Body of pancreas (tissue), 4 donors: ENCODE measurements around the gene DEFB127.

Experiments
- POLR2A ChIP-seq, 3 donors: fragments of 450-650 bp; IDR thresholded peaks; one replicate each; pipeline ENCODE4 v1.6.1; 2016; ENCODE audit warnings: antibody characterized with exemption in 3 of 3, mild to moderate bottlenecking in 2 of 3
- TF ChIP-seq, protein P1 (sequence below), 7 experiments: fragments of 450-650 bp in 4 of 7; fragments of 200-600 bp in 3 of 7; sonication (generic) in 3 of 7; IDR thresholded peaks; one replicate each; pipeline ENCODE4 v1.5.1; 2016 to 2019; ENCODE audit warnings: antibody characterized with exemption in 7 of 7

DNA sequence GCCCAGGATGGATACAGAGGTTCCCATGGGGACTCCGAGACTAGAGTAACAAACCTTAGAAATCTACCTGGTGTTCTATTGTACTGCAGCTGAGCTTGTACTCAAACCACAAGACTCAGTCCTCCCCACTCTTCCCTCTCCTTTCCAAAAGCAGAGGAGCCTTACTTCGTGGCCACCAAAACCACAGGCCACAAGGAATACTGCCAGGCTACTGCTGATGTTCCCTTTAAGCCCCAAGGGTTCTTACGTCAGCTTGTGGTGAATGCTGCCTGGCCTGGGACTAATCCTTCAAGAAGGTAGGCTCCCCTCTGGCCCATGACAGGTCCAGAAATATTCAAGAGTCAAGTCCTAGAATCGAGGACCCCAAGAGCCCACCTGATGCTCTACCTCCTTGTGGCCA, 42.7 kb downstream of the DEFB127 start:
- TF ChIP-seq, protein P1, sequence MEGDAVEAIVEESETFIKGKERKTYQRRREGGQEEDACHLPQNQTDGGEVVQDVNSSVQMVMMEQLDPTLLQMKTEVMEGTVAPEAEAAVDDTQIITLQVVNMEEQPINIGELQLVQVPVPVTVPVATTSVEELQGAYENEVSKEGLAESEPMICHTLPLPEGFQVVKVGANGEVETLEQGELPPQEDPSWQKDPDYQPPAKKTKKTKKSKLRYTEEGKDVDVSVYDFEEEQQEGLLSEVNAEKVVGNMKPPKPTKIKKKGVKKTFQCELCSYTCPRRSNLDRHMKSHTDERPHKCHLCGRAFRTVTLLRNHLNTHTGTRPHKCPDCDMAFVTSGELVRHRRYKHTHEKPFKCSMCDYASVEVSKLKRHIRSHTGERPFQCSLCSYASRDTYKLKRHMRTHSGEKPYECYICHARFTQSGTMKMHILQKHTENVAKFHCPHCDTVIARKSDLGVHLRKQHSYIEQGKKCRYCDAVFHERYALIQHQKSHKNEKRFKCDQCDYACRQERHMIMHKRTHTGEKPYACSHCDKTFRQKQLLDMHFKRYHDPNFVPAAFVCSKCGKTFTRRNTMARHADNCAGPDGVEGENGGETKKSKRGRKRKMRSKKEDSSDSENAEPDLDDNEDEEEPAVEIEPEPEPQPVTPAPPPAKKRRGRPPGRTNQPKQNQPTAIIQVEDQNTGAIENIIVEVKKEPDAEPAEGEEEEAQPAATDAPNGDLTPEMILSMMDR (IDR thresholded peaks at IDR 0.05): no peak
- TF ChIP-seq POLR2A (IDR thresholded peaks at IDR 0.05): no peak
